Measurements from ENCODE around the gene ELAVL1. TPM values are rescaled to one million over a fixed set of nuclear protein-coding genes. Genes with fewer than 3 reads are reported as not detected.

ELAVL1 gene
- total RNA-seq, 2 donors from 2014 or later: 49.9 to 50.7 TPM

GRCh38 chr19:7992575-7992974 lies 12.9 kb downstream of the ELAVL1 start:
- intact Hi-C loops (cut with DNase I): no loop called here
- DNase-seq (ENCODE audit: low spot score): no peak

GRCh38 chr19:7989071-7989575 lies 16.3 kb downstream of the ELAVL1 start:
- intact Hi-C loops (cut with DNase I): no loop called here

GRCh38 chr19:7988307-7988706 lies 17.1 kb downstream of the ELAVL1 start:
- DNase-seq (ENCODE audit: low spot score): no peak
- intact Hi-C loops (cut with DNase I): no loop called here

More at GRCh38 chr19:7989071-7989575, 16.3 kb downstream of the ELAVL1 start:
- no peak for DNase-seq (ENCODE audit: low spot score)

GRCh38 chr19:7987114-7987768 lies 18.2 kb downstream of the ELAVL1 start:
- intact Hi-C loops (cut with DNase I): no loop called here
- DNase-seq (ENCODE audit: low spot score): no peak

- intact Hi-C loops (cut with DNase I): no loop called here
- no peak for DNase-seq (ENCODE audit: low spot score)
Observed at GRCh38 chr19:7986321-7987113, 18.9 kb downstream of the ELAVL1 start.

GRCh38 chr19:7985481-7985911 lies 19.9 kb downstream of the ELAVL1 start:
- no peak for DNase-seq (ENCODE audit: low spot score)
- intact Hi-C loops (cut with DNase I): no loop called here

- intact Hi-C loops (cut with DNase I): no loop called here
- no peak for DNase-seq (ENCODE audit: low spot score)
Observed at GRCh38 chr19:7983995-7984837, 21.2 kb downstream of the ELAVL1 start.

- DNase-seq (ENCODE audit: low spot score): no peak
- intact Hi-C loops (cut with DNase I): no loop called here
Observed at GRCh38 chr19:7983286-7983950, 22.0 kb downstream of the ELAVL1 start.

- intact Hi-C loops (cut with DNase I): no loop called here
- no peak for DNase-seq (ENCODE audit: low spot score)
Observed at GRCh38 chr19:7982651-7983099, 22.8 kb downstream of the ELAVL1 start.

- intact Hi-C loops (cut with DNase I): no loop called here
- peak; percentile 52 for DNase-seq (ENCODE audit: low spot score)
Observed at GRCh38 chr19:7982103-7982502, 23.3 kb downstream of the ELAVL1 start.

GRCh38 chr19:7981661-7982060 lies 23.8 kb downstream of the ELAVL1 start:
- intact Hi-C loops (cut with DNase I): no loop called here
- peak; percentile 45 for DNase-seq (ENCODE audit: low spot score)

GRCh38 chr19:7981199-7981598 lies 24.2 kb downstream of the ELAVL1 start:
- DNase-seq (ENCODE audit: low spot score): no peak
- intact Hi-C loops (cut with DNase I): no loop called here

GRCh38 chr19:7980635-7981121 lies 24.8 kb downstream of the ELAVL1 start:
- intact Hi-C loops (cut with DNase I): no loop called here
- DNase-seq (ENCODE audit: low spot score): no peak

GRCh38 chr19:7980168-7980567 lies 25.3 kb downstream of the ELAVL1 start:
- intact Hi-C loops (cut with DNase I): no loop called here

GRCh38 chr19:7979559-7979958 lies 25.9 kb downstream of the ELAVL1 start:
- intact Hi-C loops (cut with DNase I): no loop called here
- no peak for DNase-seq (ENCODE audit: low spot score)

More at GRCh38 chr19:7980168-7980567, 25.3 kb downstream of the ELAVL1 start:
- no peak for DNase-seq (ENCODE audit: low spot score)

GRCh38 chr19:7979011-7979410 lies 26.4 kb downstream of the ELAVL1 start:
- intact Hi-C loops (cut with DNase I): no loop called here
- DNase-seq (ENCODE audit: low spot score): no peak

- DNase-seq (ENCODE audit: low spot score): peak; percentile 48
- intact Hi-C loops (cut with DNase I): no loop called here
Observed at GRCh38 chr19:7978179-7978825, 27.1 kb downstream of the ELAVL1 start.

GRCh38 chr19:7977723-7978040 lies 27.8 kb downstream of the ELAVL1 start:
- no peak for DNase-seq (ENCODE audit: low spot score)
- intact Hi-C loops (cut with DNase I): no loop called here

All from posterior vena cava (tissue), 2 donors.